K562 (cell line): ENCODE measurements around the gene DGCR6L. TPM values are rescaled to one million over a fixed set of nuclear protein-coding genes. Genes with fewer than 3 reads are reported as not detected.
A peak's percentile ranks its signal among the peaks of the same experiment; 100 is the strongest.

Source experiments
- NR4A1 ChIP-seq, 2 experiments: fragments of 250-450 bp in 1 of 2; fragments of 450-650 bp in 1 of 2; sonication (Bioruptor Pico) in 1 of 2; IDR thresholded peaks; 2 replicates each; pipeline versions ENCODE4 v1.4.0 to v1.6.1; 2016 to 2020; ENCODE audit warnings: mild to moderate bottlenecking in 2 of 2, missing compliant biosample characterization in 1 of 2, missing genetic modification characterization in 1 of 2, moderate library complexity in 1 of 2
- PBX2 ChIP-seq, 2 experiments: IDR thresholded peaks in 1 of 2; conservative IDR thresholded peaks in 1 of 2; 2 replicates each; pipeline ENCODE4 v1.6.1; 2016; ENCODE audit warnings: low read depth in 2 of 2, mild to moderate bottlenecking in 1 of 2, missing compliant biosample characterization in 1 of 2, missing genetic modification characterization in 1 of 2, moderate library complexity in 1 of 2
- PTRF ChIP-seq: fragments of 450-650 bp; IDR thresholded peaks from 2 replicates; pipeline ENCODE4 v1.6.1; 2016; ENCODE audit warnings: mild to moderate bottlenecking, missing genetic modification characterization, missing compliant biosample characterization
- SLC30A9 ChIP-seq: fragments of 250-450 bp; sonication (Bioruptor Pico); IDR thresholded peaks from 2 replicates; pipeline ENCODE4 v1.8.0; 2022; ENCODE audit warnings: mild to moderate bottlenecking, moderate library complexity
- U2AF2 ChIP-seq: fragments of 200-400 bp; formaldehyde crosslinking; optimal IDR thresholded peaks from 2 replicates; pipeline ENCODE3; 2017; ENCODE audit warnings: low read depth, mild to moderate bottlenecking, low read length
- ZNF124 ChIP-seq: sonication (generic); formaldehyde crosslinking; IDR thresholded peaks from 2 replicates; pipeline ENCODE4 v1.8.1; 2022; ENCODE audit warnings: missing genetic modification reagents
- ZSCAN32 ChIP-seq: fragments of 450-650 bp; formaldehyde crosslinking; IDR thresholded peaks from 2 replicates; pipeline ENCODE4 v1.4.0; 2020; ENCODE audit warnings: mild to moderate bottlenecking, moderate library complexity
- polyA plus RNA-seq, 8 experiments: library from polyadenylated mRNA; depleted of rRNA in 4 of 8; stranded (reverse) in 5 of 8; unstranded in 3 of 8; fragments of >200 nt; fragmentation: Nextera tagmentation in 2 of 8; fragmentation: Illumina TruSeq in 1 of 8; extraction: Ambion mirVana in 2 of 8; extraction: Trizol in 1 of 8; gene quantifications; 2 replicates each; pipeline versions ENCODE4 v1.2.1 to v1.2.3, GENCODE V29; 2011 to 2014; ENCODE audit warnings: inconsistent platforms in 1 of 8, missing spikeins in 1 of 8
- total RNA-seq, 7 experiments: library from RNA; depleted of rRNA in 6 of 7; stranded (reverse); fragments of >200 nt in 6 of 7; fragmentation: Illumina TruSeq in 2 of 7; extraction: Trizol in 2 of 7; gene quantifications; 2 replicates each; pipeline versions ENCODE4 v1.2.1 to v1.2.3, GENCODE V29; 2011 to 2021; ENCODE audit warnings: low replicate concordance in 1 of 7
- TF ChIP-seq, protein P1 (sequence below): fragments of 450-650 bp; formaldehyde crosslinking; IDR thresholded peaks from 2 replicates; pipeline ENCODE4 v1.4.0; 2020; ENCODE audit warnings: mild to moderate bottlenecking, mixed read lengths
- TF ChIP-seq, protein P2 (sequence below): fragments of 250-450 bp; sonication (Bioruptor Pico); IDR thresholded peaks from 2 replicates; pipeline ENCODE4 v1.4.0; 2020
- TF ChIP-seq, protein P3 (sequence below), 2 experiments: fragments of 450-650 bp in 1 of 2; sonication (generic) in 1 of 2; formaldehyde crosslinking in 1 of 2; IDR thresholded peaks in 1 of 2; conservative IDR thresholded peaks in 1 of 2; 2 replicates each; pipeline versions ENCODE4 v1.6.1 to v1.8.1; 2016 to 2023; ENCODE audit warnings: mild to moderate bottlenecking in 2 of 2, moderate library complexity in 2 of 2, inconsistent platforms in 1 of 2, missing genetic modification reagents in 1 of 2
- TF ChIP-seq, protein P4 (sequence below): fragments of 200-800 bp; sonication (Bioruptor generic); IDR thresholded peaks from 2 replicates; pipeline ENCODE4 v1.6.1; 2017; ENCODE audit warnings: missing genetic modification characterization, missing compliant biosample characterization

DGCR6L gene
- total and polyA plus RNA-seq, 9 of the 15 experiments (the other 6 are each of a cell fraction or from before 2014, with no cell fraction given), result 3.6 to 151 (median 51.0) TPM

GRCh38 chr22:20267441-20268278, 52.2 kb downstream of the DGCR6L start (continued):
- TF ChIP-seq, protein P1, sequence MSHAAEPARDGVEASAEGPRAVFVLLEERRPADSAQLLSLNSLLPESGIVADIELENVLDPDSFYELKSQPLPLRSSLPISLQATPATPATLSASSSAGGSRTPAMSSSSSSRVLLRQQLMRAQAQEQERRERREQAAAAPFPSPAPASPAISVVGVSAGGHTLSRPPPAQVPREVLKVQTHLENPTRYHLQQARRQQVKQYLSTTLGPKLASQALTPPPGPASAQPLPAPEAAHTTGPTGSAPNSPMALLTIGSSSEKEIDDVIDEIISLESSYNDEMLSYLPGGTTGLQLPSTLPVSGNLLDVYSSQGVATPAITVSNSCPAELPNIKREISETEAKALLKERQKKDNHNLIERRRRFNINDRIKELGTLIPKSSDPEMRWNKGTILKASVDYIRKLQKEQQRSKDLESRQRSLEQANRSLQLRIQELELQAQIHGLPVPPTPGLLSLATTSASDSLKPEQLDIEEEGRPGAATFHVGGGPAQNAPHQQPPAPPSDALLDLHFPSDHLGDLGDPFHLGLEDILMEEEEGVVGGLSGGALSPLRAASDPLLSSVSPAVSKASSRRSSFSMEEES (CRISPR knock-in tag), result no peak
- TF ChIP-seq PTRF (tag) (no peak), ZNF124 (CRISPR knock-in tag) (0 out of 2 replicates have a peak, but pooled peaks have one; percentile 2), SLC30A9 (CRISPR knock-in tag) (0 out of 2 replicates have a peak, but pooled peaks have one; percentile 43), U2AF2 (no peak), NR4A1 (CRISPR knock-in tag; IDR thresholded peaks at IDR 0.05) (0 out of 2 replicates have a peak, but pooled peaks have one; percentile 13), NR4A1 (tag; IDR thresholded peaks at IDR 0.05) (no peak), PBX2 (CRISPR knock-in tag; IDR thresholded peaks at IDR 0.05; ENCODE audit: low read depth) (no peak), PBX2 (tag; conservative IDR thresholded peaks at IDR 0.05; ENCODE audit: low read depth) (no peak), ZSCAN32 (CRISPR knock-in tag) (no peak)
- TF ChIP-seq, protein P2, sequence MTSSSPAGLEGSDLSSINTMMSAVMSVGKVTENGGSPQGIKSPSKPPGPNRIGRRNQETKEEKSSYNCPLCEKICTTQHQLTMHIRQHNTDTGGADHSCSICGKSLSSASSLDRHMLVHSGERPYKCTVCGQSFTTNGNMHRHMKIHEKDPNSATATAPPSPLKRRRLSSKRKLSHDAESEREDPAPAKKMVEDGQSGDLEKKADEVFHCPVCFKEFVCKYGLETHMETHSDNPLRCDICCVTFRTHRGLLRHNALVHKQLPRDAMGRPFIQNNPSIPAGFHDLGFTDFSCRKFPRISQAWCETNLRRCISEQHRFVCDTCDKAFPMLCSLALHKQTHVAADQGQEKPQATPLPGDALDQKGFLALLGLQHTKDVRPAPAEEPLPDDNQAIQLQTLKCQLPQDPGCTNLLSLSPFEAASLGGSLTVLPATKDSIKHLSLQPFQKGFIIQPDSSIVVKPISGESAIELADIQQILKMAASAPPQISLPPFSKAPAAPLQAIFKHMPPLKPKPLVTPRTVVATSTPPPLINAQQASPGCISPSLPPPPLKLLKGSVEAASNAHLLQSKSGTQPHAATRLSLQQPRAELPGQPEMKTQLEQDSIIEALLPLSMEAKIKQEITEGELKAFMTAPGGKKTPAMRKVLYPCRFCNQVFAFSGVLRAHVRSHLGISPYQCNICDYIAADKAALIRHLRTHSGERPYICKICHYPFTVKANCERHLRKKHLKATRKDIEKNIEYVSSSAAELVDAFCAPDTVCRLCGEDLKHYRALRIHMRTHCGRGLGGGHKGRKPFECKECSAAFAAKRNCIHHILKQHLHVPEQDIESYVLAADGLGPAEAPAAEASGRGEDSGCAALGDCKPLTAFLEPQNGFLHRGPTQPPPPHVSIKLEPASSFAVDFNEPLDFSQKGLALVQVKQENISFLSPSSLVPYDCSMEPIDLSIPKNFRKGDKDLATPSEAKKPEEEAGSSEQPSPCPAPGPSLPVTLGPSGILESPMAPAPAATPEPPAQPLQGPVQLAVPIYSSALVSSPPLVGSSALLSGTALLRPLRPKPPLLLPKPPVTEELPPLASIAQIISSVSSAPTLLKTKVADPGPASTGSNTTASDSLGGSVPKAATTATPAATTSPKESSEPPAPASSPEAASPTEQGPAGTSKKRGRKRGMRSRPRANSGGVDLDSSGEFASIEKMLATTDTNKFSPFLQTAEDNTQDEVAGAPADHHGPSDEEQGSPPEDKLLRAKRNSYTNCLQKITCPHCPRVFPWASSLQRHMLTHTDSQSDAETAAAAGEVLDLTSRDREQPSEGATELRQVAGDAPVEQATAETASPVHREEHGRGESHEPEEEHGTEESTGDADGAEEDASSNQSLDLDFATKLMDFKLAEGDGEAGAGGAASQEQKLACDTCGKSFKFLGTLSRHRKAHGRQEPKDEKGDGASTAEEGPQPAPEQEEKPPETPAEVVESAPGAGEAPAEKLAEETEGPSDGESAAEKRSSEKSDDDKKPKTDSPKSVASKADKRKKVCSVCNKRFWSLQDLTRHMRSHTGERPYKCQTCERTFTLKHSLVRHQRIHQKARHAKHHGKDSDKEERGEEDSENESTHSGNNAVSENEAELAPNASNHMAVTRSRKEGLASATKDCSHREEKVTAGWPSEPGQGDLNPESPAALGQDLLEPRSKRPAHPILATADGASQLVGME, result peak; percentile 90; the same call in 1 of the 2 replicates
- TF ChIP-seq, protein P3, sequence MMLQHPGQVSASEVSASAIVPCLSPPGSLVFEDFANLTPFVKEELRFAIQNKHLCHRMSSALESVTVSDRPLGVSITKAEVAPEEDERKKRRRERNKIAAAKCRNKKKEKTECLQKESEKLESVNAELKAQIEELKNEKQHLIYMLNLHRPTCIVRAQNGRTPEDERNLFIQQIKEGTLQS (IDR thresholded peaks at IDR 0.05), result no peak
- TF ChIP-seq, protein P3 (CRISPR knock-in tag; conservative IDR thresholded peaks at IDR 0.05), result peak; percentile 69; the same call in 1 of the 2 replicates
- TF ChIP-seq, protein P4, sequence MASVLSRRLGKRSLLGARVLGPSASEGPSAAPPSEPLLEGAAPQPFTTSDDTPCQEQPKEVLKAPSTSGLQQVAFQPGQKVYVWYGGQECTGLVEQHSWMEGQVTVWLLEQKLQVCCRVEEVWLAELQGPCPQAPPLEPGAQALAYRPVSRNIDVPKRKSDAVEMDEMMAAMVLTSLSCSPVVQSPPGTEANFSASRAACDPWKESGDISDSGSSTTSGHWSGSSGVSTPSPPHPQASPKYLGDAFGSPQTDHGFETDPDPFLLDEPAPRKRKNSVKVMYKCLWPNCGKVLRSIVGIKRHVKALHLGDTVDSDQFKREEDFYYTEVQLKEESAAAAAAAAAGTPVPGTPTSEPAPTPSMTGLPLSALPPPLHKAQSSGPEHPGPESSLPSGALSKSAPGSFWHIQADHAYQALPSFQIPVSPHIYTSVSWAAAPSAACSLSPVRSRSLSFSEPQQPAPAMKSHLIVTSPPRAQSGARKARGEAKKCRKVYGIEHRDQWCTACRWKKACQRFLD (CRISPR knock-in tag), result peak; percentile 63; the same call in 1 of the 2 replicates
